OCI-LY3 (cell line): ENCODE measurements around the gene REG1A.

ENCODE experiments used
- H2AFZ ChIP-seq: fragments of 200-600, 300-600 bp; shearing (Covaris generic); 2 replicates; pipeline ENCODE4 v1.6.0; 2014; ENCODE audit warnings: antibody characterized with exemption, low read depth, low read length
- H3K27ac ChIP-seq: fragments of 200-600, 300-600 bp; sonication (generic); 2 replicates; pipeline ENCODE4 v1.5.1; 2014; ENCODE audit warnings: mild to moderate bottlenecking, low read length, moderate library complexity, mixed read lengths
- H3K27me3 ChIP-seq: fragments of 200-600, 300-600 bp; sonication (generic); 2 replicates; pipeline ENCODE4 v1.6.1; 2014; ENCODE audit warnings: low read depth, low read length, mixed read lengths
- H3K36me3 ChIP-seq: fragments of 200-600, 300-600 bp; sonication (generic); replicated peaks from 2 replicates; pipeline ENCODE3; 2014; ENCODE audit warnings: low read depth, low read length, mixed read lengths
- H3K4me1 ChIP-seq: fragments of 300-600, 200-600 bp; sonication (generic); 2 replicates; pipeline ENCODE4 v1.6.1; 2014; ENCODE audit warnings: low read length, mixed read lengths
- H3K4me2 ChIP-seq: fragments of 200-600, 300-600 bp; sonication (generic); 2 replicates; pipeline ENCODE4 v1.6.1; 2014; ENCODE audit warnings: low read length, mixed read lengths
- H3K4me3 ChIP-seq: fragments of 300-600, 200-600 bp; sonication (generic); 2 replicates; pipeline ENCODE4 v1.5.1; 2014; ENCODE audit warnings: antibody characterized with exemption, mild to moderate bottlenecking, low read length, moderate library complexity
- H3K79me2 ChIP-seq: fragments of 300-600, 200-600 bp; shearing (Covaris generic); 2 replicates; pipeline ENCODE4 v1.6.1; 2014; ENCODE audit warnings: mild to moderate bottlenecking, low read length, mixed read lengths
- H3K9ac ChIP-seq: fragments of 300-600, 200-600 bp; shearing (Covaris generic); 2 replicates; pipeline ENCODE4 v1.6.0; 2014; ENCODE audit warnings: mild to moderate bottlenecking, low read length, moderate library complexity
- H3K9me3 ChIP-seq: fragments of 200-600, 300-600 bp; shearing (Covaris generic); 2 replicates; pipeline ENCODE4 v1.6.1; 2014; ENCODE audit warnings: low read length, mixed read lengths; ENCODE audit not compliant: insufficient read depth
- H4K20me1 ChIP-seq: fragments of 200-600, 300-600 bp; sonication (generic); 2 replicates; pipeline ENCODE4 v1.6.1; 2016; ENCODE audit warnings: low read length, mixed read lengths; ENCODE audit not compliant: insufficient read depth
- CTCF ChIP-seq: fragments of 200-600, 300-600 bp; sonication (generic); IDR thresholded peaks from 2 replicates; pipeline ENCODE4 v1.5.1; 2014; ENCODE audit warnings: antibody characterized with exemption, low read length, low read depth
- EZH2phosphoT487 ChIP-seq: fragments of 200-600 bp; shearing (Covaris generic); IDR thresholded peaks from 2 replicates; pipeline ENCODE4 v1.6.1; 2018; ENCODE audit warnings: antibody characterized with exemption, mixed run types, low read depth

The REG1A gene

GRCh38 chr2:79084495-79085135 is 35.7 kb upstream of the REG1A start:
- H3K27me3 ChIP-seq: no peaks in the 10 kb centered on the region
- H3K79me2 ChIP-seq: no peaks in the 10 kb centered on the region
- no peak overlapping the region for H3K4me3 ChIP-seq
- H3K4me2 ChIP-seq: no peak overlapping the region
- no peaks in the 10 kb centered on the region for H3K9me3 ChIP-seq
- H3K27ac ChIP-seq: no peak overlapping the region
- no peak overlapping the region for H3K9ac ChIP-seq
- H3K4me1 ChIP-seq: no peaks in the 10 kb centered on the region
- no peak overlapping the region for H2AFZ ChIP-seq
- TF ChIP-seq CTCF (no peak), EZH2phosphoT487 (no peak)
- no peaks in the 10 kb centered on the region for H4K20me1 ChIP-seq
- H3K36me3 ChIP-seq: no peaks in the 10 kb centered on the region

DNA sequence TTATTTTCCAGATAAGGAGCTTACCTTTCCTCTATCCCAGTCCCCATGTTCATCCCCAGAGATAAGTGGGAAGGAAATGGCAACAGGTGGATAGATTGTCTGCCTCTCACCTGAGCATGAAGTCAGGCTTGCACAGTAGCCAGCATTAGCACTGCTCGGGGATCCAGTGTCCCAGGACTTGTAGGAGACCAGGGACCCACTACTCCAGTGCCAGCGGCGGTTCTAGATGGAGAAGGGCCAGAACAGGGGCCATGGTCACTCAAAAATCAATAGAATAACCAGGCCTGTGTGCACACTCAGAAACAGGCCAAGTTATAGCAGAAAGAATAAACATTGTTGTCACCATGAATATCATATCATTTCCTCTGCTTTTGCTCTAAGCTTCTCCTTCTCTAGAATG is 34.9 kb upstream of the REG1A start:
- H3K4me2 ChIP-seq: no peak overlapping the region
- no peaks in the 10 kb centered on the region for H4K20me1 ChIP-seq
- no peak overlapping the region for H3K4me3 ChIP-seq
- no peaks in the 10 kb centered on the region for H3K4me1 ChIP-seq
- no peaks in the 10 kb centered on the region for H3K27me3 ChIP-seq
- no peaks in the 10 kb centered on the region for H3K36me3 ChIP-seq
- H3K9ac ChIP-seq: no peak overlapping the region
- no peaks in the 10 kb centered on the region for H3K79me2 ChIP-seq
- TF ChIP-seq CTCF (no peak), EZH2phosphoT487 (no peak)
- no peaks in the 10 kb centered on the region for H3K9me3 ChIP-seq
- H2AFZ ChIP-seq: no peak overlapping the region
- no peak overlapping the region for H3K27ac ChIP-seq

GRCh38 chr2:79086255-79086654 is 34.0 kb upstream of the REG1A start:
- TF ChIP-seq CTCF (no peak), EZH2phosphoT487 (no peak)
- no peaks in the 10 kb centered on the region for H3K9me3 ChIP-seq
- no peaks in the 10 kb centered on the region for H3K4me1 ChIP-seq
- no peak overlapping the region for H3K4me3 ChIP-seq
- no peaks in the 10 kb centered on the region for H3K36me3 ChIP-seq
- no peak overlapping the region for H2AFZ ChIP-seq
- no peaks in the 10 kb centered on the region for H4K20me1 ChIP-seq
- no peaks in the 10 kb centered on the region for H3K27me3 ChIP-seq
- no peak overlapping the region for H3K4me2 ChIP-seq
- H3K79me2 ChIP-seq: no peaks in the 10 kb centered on the region
- H3K9ac ChIP-seq: no peak overlapping the region
- H3K27ac ChIP-seq: no peak overlapping the region

DNA sequence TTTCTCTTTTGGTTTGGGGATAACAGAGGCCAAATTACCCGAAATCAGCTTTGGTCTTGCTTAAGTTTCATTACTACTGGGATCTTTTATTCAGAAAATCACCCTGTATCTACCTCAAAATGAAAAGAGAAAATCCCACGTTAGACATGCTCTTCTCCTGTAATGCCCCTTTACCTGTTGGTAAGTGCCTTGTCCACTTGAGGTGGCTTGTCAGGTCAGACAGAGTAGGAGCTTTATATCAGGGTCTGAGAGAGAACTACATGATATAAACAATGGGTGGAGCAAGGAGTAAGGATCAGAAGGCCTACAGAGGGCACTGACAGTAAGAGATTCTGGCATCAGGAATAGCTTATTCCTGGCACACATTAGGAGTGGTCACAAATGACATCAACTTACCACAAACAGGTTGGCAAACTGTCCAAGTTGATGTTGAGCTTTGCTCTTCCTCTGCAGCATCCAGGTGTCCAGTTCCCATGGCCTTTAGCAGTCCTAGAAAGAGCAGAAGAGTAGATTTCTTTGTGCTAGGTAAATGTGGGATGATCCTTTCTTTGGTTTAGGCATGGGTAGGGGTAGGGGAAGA is 32.4 kb upstream of the REG1A start, which contains the start of gene REG1B:
REG1B (minus strand) TSS at position 209 of the 580 bp plus-strand sequence. CDS start 381 bp downstream, outside the sequence.
- Histone ChIP-seq H3K4me1 (no peaks in the 10 kb centered on the region), H3K27ac (no peak within 1 kb of the TSS), H3K27me3 (no peaks in the 10 kb centered on the region), H3K4me2 (no peak within 1 kb of the TSS), H3K36me3 (no peaks in the 10 kb centered on the region), H4K20me1 (no peaks in the 10 kb centered on the region), H3K4me3 (no peak within 1 kb of the TSS), H2AFZ (no peak within 1 kb of the TSS), H3K9ac (no peak within 1 kb of the TSS), H3K79me2 (no peaks in the 10 kb centered on the region), H3K9me3 (no peaks in the 10 kb centered on the region)
- TF ChIP-seq CTCF (no peak), EZH2phosphoT487 (no peak)
